C4-2B (cell line): ENCODE data around the gene SYK.

Experiments used
- CTCF ChIP-seq: fragments of 450-650 bp; conservative IDR thresholded peaks from 2 replicates; pipeline ENCODE4 v1.5.1; 2017; ENCODE audit warnings: mild to moderate bottlenecking
- ZFX ChIP-seq: fragments of 450-650 bp; IDR thresholded peaks from 2 replicates; pipeline ENCODE4 v1.6.1; 2017

- TF ChIP-seq CTCF (no peak), ZFX (no peak)
These were observed 3.7 kb downstream of the SYK start for GRCh38 chr9:90805006-90805996.
